Ascending aorta (tissue), 2 donors: ENCODE results near the gene GFRA1. TPM values are rescaled to one million over a fixed set of nuclear protein-coding genes. Genes with fewer than 3 reads are reported as not detected.

Experiments used
- DNase-seq, 2 donors: peaks; one replicate each; pipeline ENCODE4 v3.0.0-alpha.2; 2019; ENCODE audit warnings: low spot score in 2 of 2
- H3K27ac ChIP-seq, 2 donors: fragments of 200-600 bp; sonication (generic); one replicate each; pipeline ENCODE4 v1.5.1; 2016 to 2017; ENCODE audit warnings: mild to moderate bottlenecking in 1 of 2
- H3K27me3 ChIP-seq: fragments of 200-600 bp; sonication (generic); one replicate; pipeline ENCODE4 v1.5.1; 2017
- H3K36me3 ChIP-seq, 2 donors: fragments of 200-600 bp; sonication (generic); one replicate each; pipeline ENCODE4 v1.5.1; 2016
- H3K4me1 ChIP-seq, 2 donors: fragments of 200-600 bp; sonication (generic); one replicate each; pipeline ENCODE4 v1.5.1; 2016 to 2017; ENCODE audit warnings: mild to moderate bottlenecking in 1 of 2
- H3K4me3 ChIP-seq, 2 donors: fragments of 200-600 bp; sonication (generic); one replicate each; pipeline ENCODE4 v1.5.1; 2016 to 2017; ENCODE audit warnings: mild to moderate bottlenecking in 1 of 2
- H3K9me3 ChIP-seq, 2 donors: fragments of 200-600 bp; sonication (generic); one replicate each; pipeline ENCODE4 v1.5.1; 2016
- CTCF ChIP-seq, 3 experiments: fragments of 200-600 bp in 2 of 3; fragments of 450-650 bp in 1 of 3; sonication (generic) in 2 of 3; IDR thresholded peaks; one replicate each; pipeline ENCODE4 v1.5.1; 2016 to 2019; ENCODE audit warnings: antibody characterized with exemption in 3 of 3, mild to moderate bottlenecking in 1 of 3, moderate library complexity in 1 of 3
- intact Hi-C: fragments of 100-400 bp; cut with DNase I; formaldehyde crosslinking; loops from one replicate; pipeline ENCODE4 v1.15.1; 2023
- total RNA-seq: library from RNA; depleted of rRNA; stranded (reverse); fragments of >200 nt; gene quantifications from one replicate; pipeline ENCODE4 v1.1.0, GENCODE V29; 2016

Gene GFRA1
- total RNA-seq, 1 donor from 2014 or later, result 7.0 TPM

- TF ChIP-seq CTCF (IDR thresholded peaks at IDR 0.05), result no peak
These were observed 131.8 kb downstream of the GFRA1 start for GRCh38 chr10:116141246-116141645.

GRCh38 chr10:116139886-116140285, 133.1 kb downstream of the GFRA1 start:
- H3K27me3 ChIP-seq, result no peaks in the 10 kb centered on the region
- H3K36me3 ChIP-seq, result no peaks in the 10 kb centered on the region
- no peaks in the 10 kb centered on the region for H3K9me3 ChIP-seq
- no peak for DNase-seq
- TF ChIP-seq CTCF (IDR thresholded peaks at IDR 0.05), result no peak
- intact Hi-C loops, result no loop called here
- H3K4me3 ChIP-seq, result no peak overlapping the region
- H3K27ac ChIP-seq, result no peak overlapping the region
- no peaks in the 10 kb centered on the region for H3K4me1 ChIP-seq

More at GRCh38 chr10:116141246-116141645, 131.8 kb downstream of the GFRA1 start:
- DNase-seq, result no peak
- H3K27ac ChIP-seq, result no peak overlapping the region
- intact Hi-C loops, result no loop called here
- H3K9me3 ChIP-seq, result no peaks in the 10 kb centered on the region
- no peaks in the 10 kb centered on the region for H3K36me3 ChIP-seq
- H3K27me3 ChIP-seq, result no peaks in the 10 kb centered on the region
- no peak overlapping the region for H3K4me3 ChIP-seq
- H3K4me1 ChIP-seq, result no peaks in the 10 kb centered on the region

GRCh38 chr10:116138897-116139296, 134.1 kb downstream of the GFRA1 start:
- intact Hi-C loops, result no loop called here
- no peak for TF ChIP-seq CTCF (IDR thresholded peaks at IDR 0.05)
- DNase-seq, result no peak
- Histone ChIP-seq H3K27ac (no peak overlapping the region), H3K9me3 (no peaks in the 10 kb centered on the region), H3K27me3 (no peaks in the 10 kb centered on the region), H3K36me3 (no peaks in the 10 kb centered on the region), H3K4me3 (no peak overlapping the region), H3K4me1 (no peaks in the 10 kb centered on the region)

- Histone ChIP-seq H3K4me3 (no peak overlapping the region), H3K9me3 (no peaks in the 10 kb centered on the region), H3K27me3 (no peaks in the 10 kb centered on the region), H3K36me3 (no peaks in the 10 kb centered on the region), H3K4me1 (no peaks in the 10 kb centered on the region), H3K27ac (no peak overlapping the region)
- intact Hi-C loops, result no loop called here
- no peak for TF ChIP-seq CTCF (IDR thresholded peaks at IDR 0.05)
- no peak for DNase-seq
These were observed 136.7 kb downstream of the GFRA1 start for GRCh38 chr10:116136261-116136660.

- no peaks in the 10 kb centered on the region for H3K4me1 ChIP-seq
- DNase-seq, result no peak
- no peaks in the 10 kb centered on the region for H3K36me3 ChIP-seq
- H3K9me3 ChIP-seq, result peaks cover 0 to 12% of the 10 kb centered on the region in 2 donors
- H3K27ac ChIP-seq, result no peak overlapping the region
- intact Hi-C loops, result no loop called here
- TF ChIP-seq CTCF (IDR thresholded peaks at IDR 0.05), result no peak
- no peaks in the 10 kb centered on the region for H3K27me3 ChIP-seq
- H3K4me3 ChIP-seq, result no peak overlapping the region
These were observed 138.7 kb downstream of the GFRA1 start for GRCh38 chr10:116134322-116134721.

GRCh38 chr10:116133634-116134033, 139.4 kb downstream of the GFRA1 start:
- Histone ChIP-seq H3K36me3 (no peaks in the 10 kb centered on the region), H3K27me3 (no peaks in the 10 kb centered on the region), H3K4me1 (no peaks in the 10 kb centered on the region), H3K27ac (no peak overlapping the region), H3K4me3 (no peak overlapping the region), H3K9me3 (peaks cover 0 to 17% of the 10 kb centered on the region in 2 donors)
- TF ChIP-seq CTCF (IDR thresholded peaks at IDR 0.05), result no peak
- DNase-seq, result no peak
- intact Hi-C loops, result no loop called here
